Left cardiac atrium (tissue), 4 donors: ENCODE results near the gene CORO2A. TPM values are rescaled to one million over a fixed set of nuclear protein-coding genes. Genes with fewer than 3 reads are reported as not detected.
"Not testable (repeated sequence)": the region's sequence is repeated elsewhere in the genome, so short reads cannot be mapped to it uniquely, and the experiment has no call there.

ENCODE experiments used
- ATAC-seq, 2 donors: fragments of 200-7000 bp; cut with Tn5 transposase; one replicate each; pipeline ENCODE4 v1.9.1; 2020; ENCODE audit warnings: mild to moderate bottlenecking in 2 of 2, moderate library complexity in 2 of 2
- DNase-seq: peaks from one replicate; pipeline ENCODE4 v3.0.0-alpha.2; 2020
- intact Hi-C, 2 donors: fragments of 100-400 bp; cut with DNase I; formaldehyde crosslinking; loops; one replicate each; pipeline versions ENCODE4 v1.14.1 to v1.15.1; 2022 to 2023
- total RNA-seq, 2 donors: library from RNA; stranded (reverse); fragmentation: NEBNext Ultra II Directional; extraction: Animal tissue kit (Norgen Biotek cat#: 25700); gene quantifications; one replicate each; pipeline ENCODE4 v1.2.1, GENCODE V29; 2021
- donor health status: DM: no; HTN: yes; CAD: no.
- donor health status: DM: no; HTN: yes; CAD: no; lungs with severe emphysema.
- donor health status: DM: yes; HTN: yes; CAD: no.
- donor health status: Dilated cardiomyopathy.

CORO2A gene
- total RNA-seq, 2 donors from 2014 or later: 0.60 to 1.4 TPM

- DNase-seq (no peak), ATAC-seq (no peak)
- intact Hi-C loops: loop anchor here in 1 of 2 donors (10.0 kb wide), 1 partner anchor 47 kb away; no protein-coding TSS in a partner anchor
These were observed 60.3 kb downstream of the CORO2A start for GRCh38 chr9:98132158-98132557.

GRCh38 chr9:98130576-98131228, 61.7 kb downstream of the CORO2A start:
- DNase-seq (no peak), ATAC-seq (no peak)
- intact Hi-C loops: loop anchor here in 1 of 2 donors (10.0 kb wide), 1 partner anchor 46 kb away; no protein-coding TSS in a partner anchor

- intact Hi-C loops: loop anchor here in 1 of 2 donors (10.0 kb wide), 1 partner anchor 45 kb away; no protein-coding TSS in a partner anchor
- not testable (repeated sequence) for DNase-seq, ATAC-seq
These were observed 62.4 kb downstream of the CORO2A start for GRCh38 chr9:98130060-98130459.

GRCh38 chr9:98129451-98129881, 63.0 kb downstream of the CORO2A start:
- peak in 1 of 2 donors; percentile 71 for ATAC-seq
- DNase-seq: no peak
- intact Hi-C loops: no loop called here

GRCh38 chr9:98128316-98128715, 64.1 kb downstream of the CORO2A start:
- DNase-seq: no peak
- no peak for ATAC-seq
- intact Hi-C loops: no loop called here

GRCh38 chr9:98127226-98127625, 65.2 kb downstream of the CORO2A start:
- DNase-seq (no peak), ATAC-seq (no peak)
- intact Hi-C loops: no loop called here

- intact Hi-C loops: loop anchor here in 1 of 2 donors (5.0 kb wide), 1 partner anchor 47 kb away; no protein-coding TSS in a partner anchor
- DNase-seq (no peak), ATAC-seq (no peak)
These were observed 67.6 kb downstream of the CORO2A start for GRCh38 chr9:98124637-98125426.

- DNase-seq, ATAC-seq: not testable (repeated sequence)
These were observed 68.3 kb downstream of the CORO2A start for GRCh38 chr9:98124091-98124490.

GRCh38 chr9:98121058-98121457, 71.4 kb downstream of the CORO2A start:
- intact Hi-C loops: loop anchor here in 1 of 2 donors (5.0 kb wide), 1 partner anchor 51 kb away; no protein-coding TSS in a partner anchor
- DNase-seq (no peak), ATAC-seq (no peak)

More at GRCh38 chr9:98124091-98124490, 68.3 kb downstream of the CORO2A start:
- intact Hi-C loops: loop anchor here in 1 of 2 donors (5.0 kb wide), 1 partner anchor 48 kb away; no protein-coding TSS in a partner anchor

GRCh38 chr9:98120476-98120875, 72.0 kb downstream of the CORO2A start:
- no peak for DNase-seq
- intact Hi-C loops: loop anchor here in 1 of 2 donors (5.0 kb wide), 1 partner anchor 52 kb away; no protein-coding TSS in a partner anchor
- ATAC-seq: no peak

- DNase-seq (peak; percentile 69), ATAC-seq (peak; percentile 80 to 92)
- intact Hi-C loops: no loop called here
These were observed 73.5 kb downstream of the CORO2A start, which contains the start of gene TRIM14 for GRCh38 chr9:98118640-98119601. Gene TRIM14, minus strand, starts transcription at chr9:98119222. Its CDS starts 34 bp downstream, at chr9:98119188.

GRCh38 chr9:98117984-98118639, 74.3 kb downstream of the CORO2A start:
- ATAC-seq (peak in 1 of 2 donors; percentile 34), DNase-seq (no peak)
- intact Hi-C loops: no loop called here

GRCh38 chr9:98117097-98117496, 75.3 kb downstream of the CORO2A start:
- intact Hi-C loops: not testable (repeated sequence)

GRCh38 chr9:98109052-98109451, 83.4 kb downstream of the CORO2A start:
- DNase-seq (no peak), ATAC-seq (no peak)
- intact Hi-C loops: no loop called here

More at GRCh38 chr9:98117097-98117496, 75.3 kb downstream of the CORO2A start:
- not testable (repeated sequence) for DNase-seq, ATAC-seq

GRCh38 chr9:98108531-98109031, 83.9 kb downstream of the CORO2A start:
- ATAC-seq: peak; percentile 33 to 35
- intact Hi-C loops: no loop called here
- no peak for DNase-seq

- DNase-seq (no peak), ATAC-seq (no peak)
- intact Hi-C loops: no loop called here
These were observed 84.5 kb downstream of the CORO2A start for GRCh38 chr9:98107926-98108325.

GRCh38 chr9:98105006-98105405, 87.4 kb downstream of the CORO2A start:
- intact Hi-C loops: no loop called here
- no peak for DNase-seq

GRCh38 chr9:98104445-98104881, 88.0 kb downstream of the CORO2A start:
- ATAC-seq (peak in 1 of 2 donors; percentile 54), DNase-seq (no peak)
- intact Hi-C loops: no loop called here

More at GRCh38 chr9:98105006-98105405, 87.4 kb downstream of the CORO2A start:
- ATAC-seq: no peak
